NCI-H1930 (cell line): Measurements from ENCODE around the gene SRF.
A peak's percentile ranks its signal among the peaks of the same experiment; 100 is the strongest.

Source experiments
- DNase-seq, 2 experiments: peaks; one replicate each; lab custom pipeline; 2025; lab: John Stamatoyannopoulos, UW

SRF gene

GRCh38 chr6:43217351-43217750 is 46.3 kb downstream of the SRF start:
- DNase-seq = no peak

GRCh38 chr6:43219119-43219518 is 48.0 kb downstream of the SRF start:
- DNase-seq = no peak

GRCh38 chr6:43219814-43220213 is 48.7 kb downstream of the SRF start:
- DNase-seq = no peak

GRCh38 chr6:43220439-43220951 is 49.4 kb downstream of the SRF start:
- DNase-seq = no peak

- DNase-seq = no peak
These were observed 50.2 kb downstream of the SRF start for GRCh38 chr6:43221046-43221972.

GRCh38 chr6:43222418-43223059 is 51.5 kb downstream of the SRF start:
- no peak for DNase-seq

GRCh38 chr6:43223175-43223574 is 52.1 kb downstream of the SRF start:
- no peak for DNase-seq

- DNase-seq = no peak
These were observed 55.3 kb downstream of the SRF start for GRCh38 chr6:43226192-43226851.

GRCh38 chr6:43228951-43229802 is 58.1 kb downstream of the SRF start, which contains the start of gene DNPH1:
TSS of gene DNPH1 (minus strand) at chr6:43229481. CDS start at chr6:43229456, 25 bp downstream.
- peak; percentile 31 to 85 for DNase-seq

GRCh38 chr6:43229803-43230620 is 58.9 kb downstream of the SRF start:
- no peak for DNase-seq

GRCh38 chr6:43231053-43231452 is 60.0 kb downstream of the SRF start:
- no peak for DNase-seq
